ENCODE measurements around the gene DRICH1.
"Not testable (repeated sequence)": the region's sequence is repeated elsewhere in the genome, so short reads cannot be mapped to it uniquely, and the experiment has no call there.

The DRICH1 gene

DNA sequence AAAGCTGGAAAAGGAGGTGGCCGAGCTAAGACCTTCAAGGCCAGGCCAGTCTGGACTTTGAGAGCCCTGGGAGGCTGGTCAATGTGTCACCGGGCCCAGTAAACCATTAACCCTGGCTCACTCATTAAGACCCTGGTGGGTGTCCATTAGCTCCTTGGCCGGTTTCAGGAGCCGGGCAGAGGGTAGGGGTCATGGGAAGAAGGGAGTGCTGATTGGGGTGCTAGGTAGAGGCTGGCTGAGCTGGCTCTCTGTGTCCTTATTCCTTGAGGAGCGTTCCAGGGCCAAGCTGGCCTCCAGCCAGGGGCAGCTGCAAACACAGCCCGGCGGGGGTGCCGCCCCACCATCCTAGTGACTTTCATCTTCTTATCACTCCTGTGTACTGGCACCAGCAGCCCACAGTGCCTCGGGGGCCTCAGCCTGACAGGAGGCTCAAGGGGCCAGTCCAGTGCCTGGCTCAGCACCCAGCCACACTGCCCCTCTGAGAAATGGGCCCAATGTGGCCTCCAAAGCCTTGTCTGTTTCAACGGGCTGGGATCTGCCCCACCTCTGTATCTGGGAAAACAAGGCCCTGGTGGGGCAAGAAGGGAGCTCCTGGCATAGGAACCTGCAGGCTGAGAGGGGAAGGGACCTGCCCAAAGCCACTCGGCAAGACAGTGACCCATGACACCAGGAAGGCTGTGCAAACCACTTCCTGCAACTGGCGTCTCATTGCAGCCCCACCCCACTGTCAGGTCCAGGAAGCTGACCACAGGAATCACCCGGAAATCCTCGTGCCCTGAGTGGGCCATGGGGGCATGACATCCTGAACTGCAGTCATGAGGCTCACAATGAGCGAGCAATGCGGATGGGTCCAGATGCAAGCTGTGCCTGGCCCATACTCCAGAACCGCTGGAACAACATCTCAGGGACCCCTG lies 43.6 kb upstream of the DRICH1 start:
- no peaks in the 10 kb centered on the region for H3K36me3 ChIP-seq (ENCODE audit: control insufficient read depth, insufficient read depth, low read length)
- H3K27me3 ChIP-seq (ENCODE audit: insufficient read depth, low read length, poor library complexity), result no peaks in the 10 kb centered on the region
- no peaks in the 10 kb centered on the region for H3K4me1 ChIP-seq (ENCODE audit: control insufficient read depth, low read depth, low read length)
- H2BK15ac ChIP-seq (replicated peaks; ENCODE audit: low read depth), result no peak overlapping the region
- no CpG with 5 or more reads among the region's 17 CpGs for WGBS (ENCODE audit: extremely low coverage, insufficient coverage, low lambda C conversion rate)
- H3K56ac ChIP-seq (ENCODE audit: low read length), result no peak overlapping the region
- H2BK5ac ChIP-seq (ENCODE audit: low read length), result no peak overlapping the region
- H3K23ac ChIP-seq (ENCODE audit: low read length), result no peak overlapping the region
- no peaks in the 10 kb centered on the region for H3K79me1 ChIP-seq (ENCODE audit: low read length)
- H4K5ac ChIP-seq (ENCODE audit: low read length), result no peak overlapping the region
- H3K79me2 ChIP-seq (ENCODE audit: control insufficient read depth, insufficient read depth, low read length), result no peaks in the 10 kb centered on the region
- no peak overlapping the region for H3K27ac ChIP-seq (ENCODE audit: low read depth, low read length)
- no peak for DNase-seq
- no peak overlapping the region for H3K9ac ChIP-seq (ENCODE audit: low read length)
- no peak overlapping the region for H2AK5ac ChIP-seq (ENCODE audit: low read length)
- no peak overlapping the region for H3K4ac ChIP-seq (ENCODE audit: low read depth, low read length)
- no peak overlapping the region for H3K4me3 ChIP-seq (ENCODE audit: low read length)
- H3K18ac ChIP-seq (ENCODE audit: low read length), result no peak overlapping the region
- no peak overlapping the region for H2BK120ac ChIP-seq (ENCODE audit: low read depth, low read length)
- H3K4me2 ChIP-seq (ENCODE audit: low read length), result no peak overlapping the region
- no peak overlapping the region for H4K8ac ChIP-seq (ENCODE audit: low read depth, low read length)

DNA sequence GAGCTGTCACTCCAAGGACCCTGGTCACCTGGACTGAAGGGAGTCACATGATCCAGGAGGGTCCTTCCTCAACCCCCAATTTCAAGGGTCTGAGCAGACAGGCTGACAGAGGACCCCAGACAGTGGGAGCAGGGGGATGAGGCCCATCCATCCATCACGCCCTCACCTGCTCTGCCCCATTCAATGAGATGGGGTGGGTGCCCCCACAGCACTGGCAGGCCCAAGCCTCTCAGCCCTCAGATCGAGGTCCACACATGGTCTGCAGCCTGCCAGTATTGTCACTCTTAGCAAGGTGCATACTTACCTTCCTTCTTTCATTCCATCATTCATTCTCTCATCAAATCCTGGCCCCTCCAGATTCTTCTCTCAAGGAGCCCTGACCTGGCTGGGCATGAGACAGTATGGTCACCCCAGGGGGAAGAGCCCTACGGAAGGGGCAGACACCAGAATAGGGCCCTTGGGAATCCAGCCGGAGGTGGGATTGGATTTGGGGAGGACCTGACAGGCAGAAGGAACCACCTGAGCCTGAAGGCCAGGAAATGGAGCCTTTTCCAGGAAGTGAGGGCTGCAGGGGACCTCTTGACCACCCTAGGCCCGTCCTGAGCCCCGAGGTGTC lies 42.9 kb upstream of the DRICH1 start:
- WGBS (ENCODE audit: extremely low coverage, insufficient coverage, low lambda C conversion rate), result no CpG with 5 or more reads among the region's 6 CpGs
- not testable (repeated sequence) for H3K56ac ChIP-seq (ENCODE audit: low read length); H3K9ac ChIP-seq (ENCODE audit: low read length); H3K4me3 ChIP-seq (ENCODE audit: low read length); H3K4me1 ChIP-seq (ENCODE audit: control insufficient read depth, low read depth, low read length); H3K27me3 ChIP-seq (ENCODE audit: insufficient read depth, low read length, poor library complexity); H3K79me1 ChIP-seq (ENCODE audit: low read length); H3K4me2 ChIP-seq (ENCODE audit: low read length); H2AK5ac ChIP-seq (ENCODE audit: low read length); H3K27ac ChIP-seq (ENCODE audit: low read depth, low read length); H3K79me2 ChIP-seq (ENCODE audit: control insufficient read depth, insufficient read depth, low read length); H3K18ac ChIP-seq (ENCODE audit: low read length); H3K4ac ChIP-seq (ENCODE audit: low read depth, low read length); H3K36me3 ChIP-seq (ENCODE audit: control insufficient read depth, insufficient read depth, low read length); H2BK5ac ChIP-seq (ENCODE audit: low read length); H4K8ac ChIP-seq (ENCODE audit: low read depth, low read length); H2BK15ac ChIP-seq (replicated peaks; ENCODE audit: low read depth); H4K5ac ChIP-seq (ENCODE audit: low read length); H3K23ac ChIP-seq (ENCODE audit: low read length); H2BK120ac ChIP-seq (ENCODE audit: low read depth, low read length); DNase-seq

DNA sequence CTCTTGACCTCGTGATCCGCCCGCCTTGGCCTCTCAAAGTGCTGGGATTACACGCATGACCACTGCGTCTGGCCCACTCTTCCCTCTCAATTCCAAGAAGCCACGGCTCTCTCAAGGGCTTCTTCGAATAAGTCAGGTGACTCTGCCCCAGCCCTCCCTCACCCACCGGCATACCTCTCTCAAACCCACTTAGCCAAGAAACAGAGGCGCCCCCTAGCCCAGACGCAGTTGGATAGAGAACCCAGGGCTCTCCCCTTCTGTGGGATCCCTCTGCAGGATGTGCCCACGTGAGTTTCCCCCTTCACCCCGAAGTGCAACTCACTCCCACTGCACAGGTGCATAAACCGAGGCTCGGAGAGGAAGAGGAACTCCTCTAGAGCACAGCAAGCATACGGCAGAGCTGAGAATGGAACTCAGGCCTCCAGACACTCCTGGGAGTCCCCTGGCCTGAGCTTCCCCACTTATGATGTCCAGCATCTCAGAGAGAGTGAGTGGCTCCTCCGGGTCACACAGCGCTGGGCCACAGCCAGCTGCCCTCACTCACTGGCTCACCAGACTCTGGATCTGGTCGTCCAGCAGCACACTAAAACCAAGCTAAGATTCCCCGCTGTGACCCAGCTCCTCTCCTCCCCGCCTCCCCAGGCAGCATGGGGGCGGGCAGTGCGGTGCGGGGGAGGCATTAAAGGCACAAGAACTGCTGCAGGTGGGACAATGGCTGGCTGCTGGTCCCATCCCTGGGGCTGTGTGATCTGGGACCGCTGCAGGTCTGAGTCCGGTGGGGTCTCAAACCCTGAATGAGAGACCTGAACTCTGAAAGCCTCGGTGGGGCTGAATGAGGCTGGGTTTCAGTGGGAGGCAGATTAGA lies 41.9 kb upstream of the DRICH1 start:
- Histone ChIP-seq H3K18ac (ENCODE audit: low read length) (no peak overlapping the region), H3K4me2 (ENCODE audit: low read length) (no peak overlapping the region), H3K9ac (ENCODE audit: low read length) (no peak overlapping the region), H3K4me3 (ENCODE audit: low read length) (no peak overlapping the region), H3K56ac (ENCODE audit: low read length) (no peak overlapping the region), H3K27ac (ENCODE audit: low read depth, low read length) (no peak overlapping the region), H2BK5ac (ENCODE audit: low read length) (no peak overlapping the region), H3K4ac (ENCODE audit: low read depth, low read length) (no peak overlapping the region), H2BK15ac (replicated peaks; ENCODE audit: low read depth) (no peak overlapping the region), H3K4me1 (ENCODE audit: control insufficient read depth, low read depth, low read length) (no peaks in the 10 kb centered on the region), H4K8ac (ENCODE audit: low read depth, low read length) (no peak overlapping the region), H2BK120ac (ENCODE audit: low read depth, low read length) (no peak overlapping the region), H3K23ac (ENCODE audit: low read length) (no peak overlapping the region), H3K79me1 (ENCODE audit: low read length) (no peaks in the 10 kb centered on the region), H4K5ac (ENCODE audit: low read length) (no peak overlapping the region), H2AK5ac (ENCODE audit: low read length) (no peak overlapping the region), H3K36me3 (ENCODE audit: control insufficient read depth, insufficient read depth, low read length) (no peaks in the 10 kb centered on the region), H3K27me3 (ENCODE audit: insufficient read depth, low read length, poor library complexity) (no peaks in the 10 kb centered on the region), H3K79me2 (ENCODE audit: control insufficient read depth, insufficient read depth, low read length) (no peaks in the 10 kb centered on the region)
- DNase-seq, result peak; percentile 8
- no CpG with 5 or more reads among the region's 26 CpGs for WGBS (ENCODE audit: extremely low coverage, insufficient coverage, low lambda C conversion rate)

DNA sequence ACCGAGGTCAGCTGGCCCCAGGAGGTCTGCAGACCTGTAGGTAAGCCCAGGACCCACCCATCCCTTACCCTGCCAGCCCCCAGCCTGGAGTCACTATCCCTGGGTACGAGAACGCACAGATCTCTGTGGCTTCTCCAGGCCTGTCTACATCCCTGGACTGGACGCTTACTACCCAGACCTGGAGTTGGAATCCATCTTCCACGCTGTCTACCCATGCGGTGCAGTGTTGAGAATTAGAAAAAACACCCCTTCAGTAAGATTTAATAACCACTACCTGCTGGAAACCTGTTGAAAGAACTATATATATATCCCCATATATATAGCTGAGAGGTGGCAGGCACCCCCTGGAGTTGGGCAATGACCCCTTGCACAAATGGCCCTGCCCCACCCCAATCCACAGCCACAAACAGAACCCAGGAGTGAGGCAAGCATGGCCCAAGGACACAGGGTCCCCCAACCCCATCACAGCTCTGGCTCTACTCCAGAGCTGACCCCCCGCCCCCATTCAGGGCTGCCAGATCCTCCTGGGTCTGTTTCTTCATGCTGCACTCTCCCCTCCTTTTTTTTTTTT lies 41.0 kb upstream of the DRICH1 start:
- Histone ChIP-seq H3K4me2 (ENCODE audit: low read length) (no peak overlapping the region), H3K23ac (ENCODE audit: low read length) (no peak overlapping the region), H3K4ac (ENCODE audit: low read depth, low read length) (no peak overlapping the region), H2BK120ac (ENCODE audit: low read depth, low read length) (no peak overlapping the region), H4K5ac (ENCODE audit: low read length) (no peak overlapping the region), H3K4me1 (ENCODE audit: control insufficient read depth, low read depth, low read length) (no peaks in the 10 kb centered on the region), H3K4me3 (ENCODE audit: low read length) (no peak overlapping the region), H2BK5ac (ENCODE audit: low read length) (no peak overlapping the region), H3K9ac (ENCODE audit: low read length) (no peak overlapping the region), H3K79me1 (ENCODE audit: low read length) (no peaks in the 10 kb centered on the region), H3K79me2 (ENCODE audit: control insufficient read depth, insufficient read depth, low read length) (no peaks in the 10 kb centered on the region), H4K8ac (ENCODE audit: low read depth, low read length) (no peak overlapping the region), H3K27ac (ENCODE audit: low read depth, low read length) (no peak overlapping the region), H3K36me3 (ENCODE audit: control insufficient read depth, insufficient read depth, low read length) (no peaks in the 10 kb centered on the region), H2AK5ac (ENCODE audit: low read length) (no peak overlapping the region), H2BK15ac (replicated peaks; ENCODE audit: low read depth) (no peak overlapping the region), H3K27me3 (ENCODE audit: insufficient read depth, low read length, poor library complexity) (no peaks in the 10 kb centered on the region), H3K56ac (ENCODE audit: low read length) (no peak overlapping the region), H3K18ac (ENCODE audit: low read length) (no peak overlapping the region)
- no CpG with 5 or more reads among the region's 7 CpGs for WGBS (ENCODE audit: extremely low coverage, insufficient coverage, low lambda C conversion rate)
- DNase-seq, result no peak

DNA sequence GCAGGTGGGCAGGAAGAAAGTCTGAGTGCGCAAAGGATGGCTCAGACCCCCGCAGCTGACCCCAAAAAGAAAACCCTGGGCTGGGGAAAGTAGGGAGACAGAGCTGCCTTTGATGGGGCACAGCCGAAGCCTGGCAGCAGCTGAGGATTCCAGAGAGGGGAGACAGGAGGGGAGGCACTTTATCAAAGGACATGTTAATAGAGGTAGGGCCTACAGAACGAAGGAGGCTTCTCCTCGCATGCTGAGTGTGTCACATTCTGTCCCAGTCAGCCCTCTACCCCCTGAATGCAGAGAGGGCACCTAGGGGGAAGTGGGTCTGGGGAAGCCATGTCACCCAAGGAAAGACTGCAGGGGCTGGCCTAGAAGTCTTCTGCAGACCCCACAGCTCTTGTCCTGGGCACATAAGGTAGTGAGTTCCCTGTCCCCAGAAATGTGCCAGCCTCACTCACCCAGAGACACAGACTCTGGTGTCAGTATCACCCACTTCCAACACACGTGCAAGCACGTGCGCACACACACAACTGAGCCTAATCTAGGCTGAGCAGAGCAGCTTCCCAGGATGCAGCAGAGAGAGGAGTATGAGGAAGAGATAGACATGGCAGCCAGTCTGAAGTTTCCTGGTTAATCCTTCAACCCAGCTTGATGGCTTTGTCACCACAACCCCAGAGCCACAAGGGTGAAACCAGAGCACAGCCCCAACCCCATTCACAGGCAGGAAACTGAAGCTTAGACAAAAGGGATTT lies 40.4 kb upstream of the DRICH1 start:
- not testable (repeated sequence) for H3K79me1 ChIP-seq (ENCODE audit: low read length)

More for the DNA sequence above, 40.4 kb upstream of the DRICH1 start:
- not testable (repeated sequence) for H3K36me3 ChIP-seq (ENCODE audit: control insufficient read depth, insufficient read depth, low read length); H3K79me2 ChIP-seq (ENCODE audit: control insufficient read depth, insufficient read depth, low read length); H3K27ac ChIP-seq (ENCODE audit: low read depth, low read length); H3K4ac ChIP-seq (ENCODE audit: low read depth, low read length); H2BK15ac ChIP-seq (replicated peaks; ENCODE audit: low read depth); H3K27me3 ChIP-seq (ENCODE audit: insufficient read depth, low read length, poor library complexity); H3K9ac ChIP-seq (ENCODE audit: low read length); H3K23ac ChIP-seq (ENCODE audit: low read length); H2BK5ac ChIP-seq (ENCODE audit: low read length); H4K8ac ChIP-seq (ENCODE audit: low read depth, low read length); H3K56ac ChIP-seq (ENCODE audit: low read length); H3K4me2 ChIP-seq (ENCODE audit: low read length); H2AK5ac ChIP-seq (ENCODE audit: low read length); H3K18ac ChIP-seq (ENCODE audit: low read length); DNase-seq; H2BK120ac ChIP-seq (ENCODE audit: low read depth, low read length); H3K4me1 ChIP-seq (ENCODE audit: control insufficient read depth, low read depth, low read length); H3K4me3 ChIP-seq (ENCODE audit: low read length); H4K5ac ChIP-seq (ENCODE audit: low read length)
- WGBS (ENCODE audit: extremely low coverage, insufficient coverage, low lambda C conversion rate), result no CpG with 5 or more reads among the region's 8 CpGs
